Sigmoid colon (tissue), 7 donors: ENCODE measurements around the gene ZBTB47. TPM values are rescaled to one million over a fixed set of nuclear protein-coding genes. Genes with fewer than 3 reads are reported as not detected.

ENCODE experiments used
- DNase-seq: peaks from one replicate; pipeline ENCODE4 v3.0.0-alpha.2; 2019
- H3K27ac ChIP-seq, 4 donors: fragments of 200-600 bp; sonication (generic); one replicate each; pipeline ENCODE4 v1.5.1; 2016 to 2019; ENCODE audit warnings: mild to moderate bottlenecking in 1 of 4
- H3K27me3 ChIP-seq, 3 donors: fragments of 200-600 bp; sonication (generic); one replicate each; pipeline ENCODE4 v1.5.1; 2019; ENCODE audit warnings: mild to moderate bottlenecking in 1 of 3
- H3K36me3 ChIP-seq, 4 donors: fragments of 200-600 bp; sonication (generic); one replicate each; pipeline ENCODE4 v1.5.1; 2016 to 2019
- H3K4me1 ChIP-seq, 4 donors: fragments of 200-600 bp; sonication (generic); one replicate each; pipeline ENCODE4 v1.5.1; 2017 to 2019
- H3K4me3 ChIP-seq, 4 donors: fragments of 200-600 bp; sonication (generic); one replicate each; pipeline ENCODE4 v1.5.1; 2017 to 2019; ENCODE audit warnings: mild to moderate bottlenecking in 2 of 4, moderate library complexity in 1 of 4
- H3K9me3 ChIP-seq, 4 donors: fragments of 200-600 bp in 3 of 4; sonication (generic) in 3 of 4; one replicate each; pipeline versions ENCODE4 v1.5.1 to v1.6.1; 2013 to 2019
- CTCF ChIP-seq, 4 experiments: fragments of 450-650 bp in 3 of 4; fragments of 200-600 bp in 1 of 4; IDR thresholded peaks; one replicate each; pipeline ENCODE4 v1.5.1; 2016 to 2019; ENCODE audit warnings: antibody characterized with exemption in 4 of 4, mild to moderate bottlenecking in 3 of 4, moderate library complexity in 2 of 4
- EP300 ChIP-seq, 4 donors: sonication (generic); formaldehyde crosslinking; IDR thresholded peaks; one replicate each; pipeline ENCODE4 v1.6.1; 2017; ENCODE audit warnings: antibody characterized with exemption in 4 of 4
- POLR2A ChIP-seq, 2 donors: fragments of 450-650 bp; IDR thresholded peaks; one replicate each; pipeline ENCODE4 v1.6.1; 2016; ENCODE audit warnings: antibody characterized with exemption in 2 of 2, mild to moderate bottlenecking in 2 of 2, moderate library complexity in 2 of 2
- POLR2AphosphoS5 ChIP-seq, 4 donors: sonication (generic); formaldehyde crosslinking; IDR thresholded peaks; one replicate each; pipeline ENCODE4 v1.6.1; 2017; ENCODE audit warnings: antibody characterized with exemption in 4 of 4
- WGBS, 2 donors: extraction: QIAGEN DNeasy Blood & Tissue Kit; methylation state at CpG; one replicate each; pipeline ENCODE4 v1.1.7; 2013; 5-methylcytosine and 5-hydroxymethylcytosine counted together
- intact Hi-C: fragments of 100-400 bp; cut with DNase I; formaldehyde crosslinking; loops from one replicate; pipeline ENCODE4 v1.15.1; 2023
- polyA plus RNA-seq, 3 donors: library from polyadenylated mRNA; stranded (reverse); fragments of 200-250 nt; gene quantifications; one replicate each; pipeline ENCODE4 v1.2.3, GENCODE V29; 2013
- total RNA-seq, 4 donors: library from RNA; depleted of rRNA; stranded (reverse); fragments of >200 nt; gene quantifications; one replicate each; pipeline ENCODE4 v1.1.0, GENCODE V29; 2016
- donor health status: healthy with polysubstance abuse.
- donor health status: Bipolar disorder and iron deficiency.
- donor health status: healthy.

Gene ZBTB47
- total and polyA plus RNA-seq, 7 donors = 6.2 to 74.8 (median 34.9) TPM

- Histone ChIP-seq H3K4me1 (no peaks in the 10 kb centered on the region), H3K9me3 (no peaks in the 10 kb centered on the region), H3K36me3 (no peaks in the 10 kb centered on the region), H3K27ac (no peak overlapping the region), H3K27me3 (no peaks in the 10 kb centered on the region), H3K4me3 (no peak overlapping the region)
- DNase-seq = no peak
- WGBS, 2 donors = 73 to 78% methylated on average over 19 of the region's 19 CpGs
- TF ChIP-seq EP300 (IDR thresholded peaks at IDR 0.05) (no peak), POLR2A (IDR thresholded peaks at IDR 0.05) (no peak), POLR2AphosphoS5 (IDR thresholded peaks at IDR 0.05) (no peak), CTCF (IDR thresholded peaks at IDR 0.05) (no peak)
- intact Hi-C loops = no loop called here
Measured at GRCh38 chr3:42696356-42697288, 43.1 kb downstream of the ZBTB47 start.

- no peaks in the 10 kb centered on the region for H3K4me1 ChIP-seq
- H3K27ac ChIP-seq = no peak overlapping the region
- H3K4me3 ChIP-seq = no peak overlapping the region
- H3K9me3 ChIP-seq = no peaks in the 10 kb centered on the region
- H3K27me3 ChIP-seq = no peaks in the 10 kb centered on the region
- intact Hi-C loops = no loop called here
- TF ChIP-seq POLR2A (IDR thresholded peaks at IDR 0.05) = no peak
- TF ChIP-seq EP300 (IDR thresholded peaks at IDR 0.05) = no peak
- TF ChIP-seq CTCF (IDR thresholded peaks at IDR 0.05) = no peak
- TF ChIP-seq POLR2AphosphoS5 (IDR thresholded peaks at IDR 0.05) = no peak
- no peak for DNase-seq
- H3K36me3 ChIP-seq = no peaks in the 10 kb centered on the region
- 85 to 87% methylated on average over 18 of the region's 18 CpGs for WGBS, 2 donors
Measured at GRCh38 chr3:42697289-42698051, 44.0 kb downstream of the ZBTB47 start.

GRCh38 chr3:42698216-42698910 is 44.9 kb downstream of the ZBTB47 start:
- WGBS, 2 donors = 87 to 90% methylated on average over 7 of the region's 7 CpGs
- no peaks in the 10 kb centered on the region for H3K36me3 ChIP-seq
- TF ChIP-seq EP300 (IDR thresholded peaks at IDR 0.05) = no peak
- TF ChIP-seq CTCF (IDR thresholded peaks at IDR 0.05) = no peak
- TF ChIP-seq POLR2AphosphoS5 (IDR thresholded peaks at IDR 0.05) = no peak
- TF ChIP-seq POLR2A (IDR thresholded peaks at IDR 0.05) = no peak
- intact Hi-C loops = no loop called here
- H3K4me3 ChIP-seq = no peak overlapping the region
- no peak overlapping the region for H3K27ac ChIP-seq
- H3K9me3 ChIP-seq = no peaks in the 10 kb centered on the region
- no peak for DNase-seq
- no peaks in the 10 kb centered on the region for H3K27me3 ChIP-seq
- H3K4me1 ChIP-seq = no peaks in the 10 kb centered on the region

DNA sequence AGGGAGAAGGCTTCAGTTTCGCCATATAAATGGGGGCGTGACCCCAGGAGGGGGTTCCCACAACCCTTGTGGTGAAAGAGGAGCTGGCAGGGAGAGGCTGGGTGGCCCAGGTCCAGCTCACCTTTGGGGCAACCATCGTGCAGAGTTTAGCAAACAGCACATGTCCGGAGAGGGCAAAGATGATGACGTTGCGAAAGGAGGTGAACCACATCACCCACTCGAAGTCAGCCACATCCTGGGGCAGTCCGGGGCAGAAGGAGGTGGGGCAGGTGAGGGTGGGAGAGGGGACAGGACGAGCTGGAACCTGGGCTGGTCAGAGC is 45.4 kb downstream of the ZBTB47 start:
- 60 to 69% methylated on average over 9 of the region's 9 CpGs for WGBS, 2 donors
- no peaks in the 10 kb centered on the region for H3K9me3 ChIP-seq
- no peak for DNase-seq

More for the DNA sequence above, 45.4 kb downstream of the ZBTB47 start:
- no peak overlapping the region for H3K27ac ChIP-seq
- no peaks in the 10 kb centered on the region for H3K36me3 ChIP-seq
- intact Hi-C loops = no loop called here
- no peaks in the 10 kb centered on the region for H3K27me3 ChIP-seq
- H3K4me1 ChIP-seq = no peaks in the 10 kb centered on the region
- no peak overlapping the region for H3K4me3 ChIP-seq
- TF ChIP-seq EP300 (IDR thresholded peaks at IDR 0.05) (no peak), POLR2A (IDR thresholded peaks at IDR 0.05) (no peak), POLR2AphosphoS5 (IDR thresholded peaks at IDR 0.05) (no peak)
